Activated CD4-positive, alpha-beta T cell treated with anti-CD3 and anti-CD28 coated beads, Interleukin-2, amount 10 ng/mL, durations not matched to agents 7 days and 5 days (primary cell): ENCODE data around the gene ELMO1. TPM values are rescaled to one million over a fixed set of nuclear protein-coding genes. Genes with fewer than 3 reads are reported as not detected.
A peak's percentile ranks its signal among the peaks of the same experiment; 100 is the strongest.

ENCODE experiments used
- CTCF ChIA-PET: fragments of 350-600 bp; sonication (Branson Sonifier 250); formaldehyde crosslinking; loops from one replicate; lab custom pipeline; 2021; ENCODE audit warnings: antibody characterized with exemption; lab: Charles Lee
- POLR2A ChIA-PET: fragments of 350-600 bp; sonication (Branson Sonifier 250); formaldehyde crosslinking; loops from one replicate; lab custom pipeline; 2021; ENCODE audit warnings: antibody characterized with exemption; lab: Charles Lee
- DNase-seq: peaks from one replicate; pipeline ENCODE4 v3.0.0-alpha.2; 2020
- H3K27ac Mint-ChIP-seq: one replicate; pipeline ENCODE4 v1.8.0; 2021; ENCODE audit warnings: mild to moderate bottlenecking, moderate library complexity, mixed read lengths
- H3K27me3 Mint-ChIP-seq: one replicate; pipeline ENCODE4 v1.8.0; 2021; ENCODE audit warnings: mixed read lengths
- H3K36me3 Mint-ChIP-seq: one replicate; pipeline ENCODE4 v1.8.0; 2021; ENCODE audit warnings: low read depth, mixed read lengths
- H3K4me1 Mint-ChIP-seq: one replicate; pipeline ENCODE4 v1.8.0; 2021; ENCODE audit warnings: mixed read lengths
- H3K4me3 Mint-ChIP-seq: one replicate; pipeline ENCODE4 v1.8.0; 2021; ENCODE audit warnings: mild to moderate bottlenecking, moderate library complexity, mixed read lengths
- H3K9me3 Mint-ChIP-seq: one replicate; pipeline ENCODE4 v1.8.0; 2021; ENCODE audit warnings: mixed read lengths
- total RNA-seq, 2 experiments: library from RNA; stranded (reverse); gene quantifications; one replicate each; pipeline ENCODE4 v1.2.3, GENCODE V29; 2021

ELMO1 gene
- total RNA-seq, 2 experiments from 2014 or later, result 99.8 to 142 TPM

GRCh38 chr7:37439653-37440026 lies 9.0 kb downstream of the ELMO1 start:
- DNase-seq, result no peak
- peaks cover 75% of the 10 kb centered on the region for H3K4me1 Mint-ChIP-seq
- peak overlapping the region; percentile 94 for H3K27ac Mint-ChIP-seq
- ChIA-PET CTCF (interaction anchor here (0.6 to 1.6 kb wide), 7 partner anchors 9 to 279 kb away, joined by 3 to 9 read pairs (median 4); partner anchors contain the start of gene ELMO1), POLR2A (interaction anchor here (0.7 kb wide), 1 partner anchor 152 kb away, joined by 3 read pairs; no protein-coding TSS in a partner anchor)
- no peaks in the 10 kb centered on the region for H3K27me3 Mint-ChIP-seq
- H3K4me3 Mint-ChIP-seq, result no peak overlapping the region
- H3K9me3 Mint-ChIP-seq, result no peaks in the 10 kb centered on the region
- peaks cover 23% of the 10 kb centered on the region for H3K36me3 Mint-ChIP-seq

GRCh38 chr7:37438906-37439652 lies 9.6 kb downstream of the ELMO1 start:
- Mint-ChIP-seq H3K4me1 (peaks cover 76% of the 10 kb centered on the region), H3K4me3 (no peak overlapping the region), H3K36me3 (peaks cover 19% of the 10 kb centered on the region), H3K9me3 (no peaks in the 10 kb centered on the region), H3K27ac (peak overlapping the region; percentile 39), H3K27me3 (no peaks in the 10 kb centered on the region)
- DNase-seq, result no peak
- CTCF ChIA-PET, result interaction anchor here (0.6 to 1.6 kb wide), 8 partner anchors 9 to 566 kb away, joined by 3 to 9 read pairs (median 4); partner anchors contain the start of gene ELMO1
- POLR2A ChIA-PET, result interaction anchor here (0.7 kb wide), 1 partner anchor 151 kb away, joined by 3 read pairs; no protein-coding TSS in a partner anchor

GRCh38 chr7:37435156-37435855 lies 13.4 kb downstream of the ELMO1 start:
- no peak overlapping the region for H3K4me3 Mint-ChIP-seq

GRCh38 chr7:37434529-37434928 lies 14.1 kb downstream of the ELMO1 start:
- peaks cover 67% of the 10 kb centered on the region for H3K4me1 Mint-ChIP-seq
- CTCF ChIA-PET, result no interaction called here
- POLR2A ChIA-PET, result no interaction called here
- H3K27me3 Mint-ChIP-seq, result no peaks in the 10 kb centered on the region
- no peak for DNase-seq
- H3K27ac Mint-ChIP-seq, result peak overlapping the region; percentile 21
- no peak overlapping the region for H3K4me3 Mint-ChIP-seq
- no peaks in the 10 kb centered on the region for H3K9me3 Mint-ChIP-seq
- peaks cover 17% of the 10 kb centered on the region for H3K36me3 Mint-ChIP-seq

More at GRCh38 chr7:37435156-37435855, 13.4 kb downstream of the ELMO1 start:
- H3K9me3 Mint-ChIP-seq, result no peaks in the 10 kb centered on the region
- H3K27ac Mint-ChIP-seq, result no peak overlapping the region
- H3K4me1 Mint-ChIP-seq, result peaks cover 71% of the 10 kb centered on the region
- no peaks in the 10 kb centered on the region for H3K27me3 Mint-ChIP-seq
- CTCF ChIA-PET, result interaction anchor here (1.4 to 2.7 kb wide), 2 partner anchors 14 to 18 kb away, joined by 4 to 13 read pairs; partner anchors contain the start of gene ELMO1
- H3K36me3 Mint-ChIP-seq, result peaks cover 14% of the 10 kb centered on the region
- POLR2A ChIA-PET, result no interaction called here
- DNase-seq, result no peak

- Mint-ChIP-seq H3K27ac (peak overlapping the region; percentile 58), H3K4me3 (no peak overlapping the region), H3K36me3 (peaks cover 28% of the 10 kb centered on the region), H3K4me1 (peaks cover 65% of the 10 kb centered on the region), H3K27me3 (no peaks in the 10 kb centered on the region), H3K9me3 (no peaks in the 10 kb centered on the region)
- DNase-seq, result no peak
- POLR2A ChIA-PET, result no interaction called here
- CTCF ChIA-PET, result no interaction called here
Observed at GRCh38 chr7:37433166-37433565, 15.5 kb downstream of the ELMO1 start.

- no peak overlapping the region for H3K4me3 Mint-ChIP-seq
- no peaks in the 10 kb centered on the region for H3K27me3 Mint-ChIP-seq
- CTCF ChIA-PET, result no interaction called here
- POLR2A ChIA-PET, result no interaction called here
- H3K36me3 Mint-ChIP-seq, result peaks cover 26% of the 10 kb centered on the region
- DNase-seq, result peak; percentile 65
- no peaks in the 10 kb centered on the region for H3K9me3 Mint-ChIP-seq
- peak overlapping the region; percentile 46 for H3K27ac Mint-ChIP-seq
- H3K4me1 Mint-ChIP-seq, result peaks cover 63% of the 10 kb centered on the region
Observed at GRCh38 chr7:37432281-37432920, 16.3 kb downstream of the ELMO1 start.

GRCh38 chr7:37431413-37431812 lies 17.3 kb downstream of the ELMO1 start:
- Mint-ChIP-seq H3K27ac (no peak overlapping the region), H3K4me1 (peaks cover 58% of the 10 kb centered on the region)

GRCh38 chr7:37430640-37431039 lies 18.0 kb downstream of the ELMO1 start:
- no peaks in the 10 kb centered on the region for H3K9me3 Mint-ChIP-seq
- ChIA-PET POLR2A (no interaction called here), CTCF (interaction anchor here (0.8 to 1.5 kb wide), 5 partner anchors 8 to 146 kb away, joined by 3 read pairs; no protein-coding TSS in a partner anchor)
- DNase-seq, result no peak
- H3K27ac Mint-ChIP-seq, result no peak overlapping the region
- H3K36me3 Mint-ChIP-seq, result peaks cover 31% of the 10 kb centered on the region
- H3K27me3 Mint-ChIP-seq, result no peaks in the 10 kb centered on the region
- no peak overlapping the region for H3K4me3 Mint-ChIP-seq
- peaks cover 55% of the 10 kb centered on the region for H3K4me1 Mint-ChIP-seq

More at GRCh38 chr7:37431413-37431812, 17.3 kb downstream of the ELMO1 start:
- Mint-ChIP-seq H3K9me3 (no peaks in the 10 kb centered on the region), H3K36me3 (peaks cover 32% of the 10 kb centered on the region), H3K27me3 (no peaks in the 10 kb centered on the region), H3K4me3 (no peak overlapping the region)
- POLR2A ChIA-PET, result no interaction called here
- no peak for DNase-seq
- CTCF ChIA-PET, result interaction anchor here (1.3 kb wide), 1 partner anchor 10 kb away, joined by 3 read pairs; no protein-coding TSS in a partner anchor

GRCh38 chr7:37430171-37430570 lies 18.5 kb downstream of the ELMO1 start:
- ChIA-PET CTCF (interaction anchor here (0.8 to 1.5 kb wide), 5 partner anchors 9 to 145 kb away, joined by 3 read pairs; no protein-coding TSS in a partner anchor), POLR2A (no interaction called here)
- Mint-ChIP-seq H3K36me3 (peaks cover 31% of the 10 kb centered on the region), H3K9me3 (no peaks in the 10 kb centered on the region), H3K27ac (no peak overlapping the region), H3K4me3 (no peak overlapping the region), H3K27me3 (no peaks in the 10 kb centered on the region), H3K4me1 (peaks cover 52% of the 10 kb centered on the region)
- no peak for DNase-seq

- Mint-ChIP-seq H3K9me3 (no peaks in the 10 kb centered on the region), H3K27me3 (no peaks in the 10 kb centered on the region), H3K4me3 (no peak overlapping the region), H3K4me1 (peaks cover 44% of the 10 kb centered on the region), H3K27ac (no peak overlapping the region), H3K36me3 (peaks cover 30% of the 10 kb centered on the region)
- POLR2A ChIA-PET, result no interaction called here
- DNase-seq, result no peak
- CTCF ChIA-PET, result interaction anchor here (1.3 kb wide), 1 partner anchor 11 kb away, joined by 3 read pairs; no protein-coding TSS in a partner anchor
Observed at GRCh38 chr7:37429435-37429791, 19.3 kb downstream of the ELMO1 start.

- peak overlapping the region; percentile 38 for H3K4me3 Mint-ChIP-seq
- DNase-seq, result no peak
- H3K4me1 Mint-ChIP-seq, result peaks cover 39% of the 10 kb centered on the region
- CTCF ChIA-PET, result interaction anchor here (0.8 to 1.5 kb wide), 2 partner anchors 11 to 12 kb away, joined by 3 to 7 read pairs; no protein-coding TSS in a partner anchor
- peaks cover 30% of the 10 kb centered on the region for H3K36me3 Mint-ChIP-seq
- POLR2A ChIA-PET, result no interaction called here
- H3K9me3 Mint-ChIP-seq, result no peaks in the 10 kb centered on the region
- no peak overlapping the region for H3K27ac Mint-ChIP-seq
- H3K27me3 Mint-ChIP-seq, result no peaks in the 10 kb centered on the region
Observed at GRCh38 chr7:37428681-37429434, 19.8 kb downstream of the ELMO1 start.
